ENCODE measurements around the gene CNOT11.
"Not testable (repeated sequence)": the region's sequence is repeated elsewhere in the genome, so short reads cannot be mapped to it uniquely, and the experiment has no call there.

DNA sequence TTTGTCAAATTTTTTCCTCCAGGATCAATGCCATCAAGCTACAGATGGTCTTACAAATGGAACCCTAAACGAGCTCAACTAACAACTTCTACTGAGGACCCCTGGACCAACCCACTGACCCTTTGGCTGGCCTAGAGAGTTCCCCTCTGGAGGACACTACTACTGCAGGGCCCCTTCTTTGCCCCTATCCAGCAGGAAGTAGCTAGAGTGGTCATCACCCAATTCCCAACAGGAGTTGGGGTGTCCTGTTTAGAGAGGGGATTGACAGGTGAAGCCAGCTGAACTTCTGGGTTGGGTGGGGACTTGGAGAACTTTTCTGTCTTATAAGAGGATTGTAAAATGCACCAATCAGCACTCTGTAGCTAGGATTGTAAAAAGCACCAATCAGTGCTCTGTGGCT lies 16.7 kb upstream of the CNOT11 start:
- TF ChIP-seq, protein P1, sequence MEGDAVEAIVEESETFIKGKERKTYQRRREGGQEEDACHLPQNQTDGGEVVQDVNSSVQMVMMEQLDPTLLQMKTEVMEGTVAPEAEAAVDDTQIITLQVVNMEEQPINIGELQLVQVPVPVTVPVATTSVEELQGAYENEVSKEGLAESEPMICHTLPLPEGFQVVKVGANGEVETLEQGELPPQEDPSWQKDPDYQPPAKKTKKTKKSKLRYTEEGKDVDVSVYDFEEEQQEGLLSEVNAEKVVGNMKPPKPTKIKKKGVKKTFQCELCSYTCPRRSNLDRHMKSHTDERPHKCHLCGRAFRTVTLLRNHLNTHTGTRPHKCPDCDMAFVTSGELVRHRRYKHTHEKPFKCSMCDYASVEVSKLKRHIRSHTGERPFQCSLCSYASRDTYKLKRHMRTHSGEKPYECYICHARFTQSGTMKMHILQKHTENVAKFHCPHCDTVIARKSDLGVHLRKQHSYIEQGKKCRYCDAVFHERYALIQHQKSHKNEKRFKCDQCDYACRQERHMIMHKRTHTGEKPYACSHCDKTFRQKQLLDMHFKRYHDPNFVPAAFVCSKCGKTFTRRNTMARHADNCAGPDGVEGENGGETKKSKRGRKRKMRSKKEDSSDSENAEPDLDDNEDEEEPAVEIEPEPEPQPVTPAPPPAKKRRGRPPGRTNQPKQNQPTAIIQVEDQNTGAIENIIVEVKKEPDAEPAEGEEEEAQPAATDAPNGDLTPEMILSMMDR (optimal IDR thresholded peaks at IDR 0.05 in 1 of 3, IDR thresholded peaks at IDR 0.05 in 1 of 3, conservative IDR thresholded peaks at IDR 0.05 in 1 of 3; ENCODE audit: extremely low read depth in 1 of 3, insufficient read depth in 2 of 3, low read length in 3 of 3), result not testable (repeated sequence)
- TF ChIP-seq EZH2 (IDR thresholded peaks at IDR 0.05; ENCODE audit: low read length), result not testable (repeated sequence)

Measured in keratinocyte (primary cell).